Prostate gland (tissue), 2 donors: ENCODE results near the gene SRP14. TPM values are rescaled to one million over a fixed set of nuclear protein-coding genes. Genes with fewer than 3 reads are reported as not detected.

Experiments
- DNase-seq: peaks from one replicate; pipeline ENCODE4 v3.0.0-alpha.2; 2019; ENCODE audit warnings: low spot score
- H3K27ac ChIP-seq, 2 donors: fragments of 200-600 bp; sonication (generic); 2 replicates each; pipeline ENCODE4 v1.5.1; 2017 to 2019
- H3K27me3 ChIP-seq: fragments of 200-600 bp; sonication (generic); replicated peaks from 2 replicates; pipeline ENCODE4 v1.5.1; 2019; ENCODE audit not compliant: insufficient read depth
- H3K36me3 ChIP-seq, 2 donors: fragments of 200-600 bp; sonication (generic); 1 replicate in 1 of 2; 2 replicates in 1 of 2; pipeline versions ENCODE4 v1.5.1 to v1.8.1; 2017 to 2019
- H3K4me1 ChIP-seq: fragments of 200-600 bp; sonication (generic); replicated peaks from 2 replicates; pipeline ENCODE4 v1.5.1; 2019
- H3K4me3 ChIP-seq, 2 donors: fragments of 200-600 bp; sonication (generic); 2 replicates each; pipeline ENCODE4 v1.5.1; 2017 to 2019
- H3K9me3 ChIP-seq: fragments of 200-600 bp; sonication (generic); 2 replicates; pipeline ENCODE4 v1.5.1; 2017
- POLR2A ChIP-seq: fragments of 450-650 bp; IDR thresholded peaks from one replicate; pipeline ENCODE4 v1.6.1; 2016; ENCODE audit warnings: antibody characterized with exemption, mild to moderate bottlenecking
- POLR2AphosphoS5 ChIP-seq: sonication (generic); formaldehyde crosslinking; IDR thresholded peaks from one replicate; pipeline ENCODE4 v1.6.1; 2017; ENCODE audit warnings: antibody characterized with exemption
- WGBS: methylation state at CpG from one replicate; pipeline ENCODE4 v1.1.5; 2018; 5-methylcytosine and 5-hydroxymethylcytosine counted together
- intact Hi-C: fragments of 100-400 bp; cut with DNase I; formaldehyde crosslinking; loops from one replicate; pipeline ENCODE4 v1.14.2; 2022
- total RNA-seq, 2 donors: library from RNA; depleted of rRNA; stranded (reverse); fragments of >200 nt; gene quantifications; one replicate each; pipeline ENCODE4 v1.1.0, GENCODE V29; 2016
- TF ChIP-seq, protein P1 (sequence below), 4 experiments: fragments of 200-600 bp in 2 of 4; fragments of 450-650 bp in 2 of 4; sonication (generic) in 2 of 4; IDR thresholded peaks; 1 replicate in 3 of 4; 2 replicates in 1 of 4; pipeline ENCODE4 v1.5.1; 2016 to 2019; ENCODE audit warnings: antibody characterized with exemption in 4 of 4, mild to moderate bottlenecking in 2 of 4, moderate library complexity in 2 of 4

The SRP14 gene
- total RNA-seq, 2 donors from 2014 or later, result 366 to 428 TPM

DNA sequence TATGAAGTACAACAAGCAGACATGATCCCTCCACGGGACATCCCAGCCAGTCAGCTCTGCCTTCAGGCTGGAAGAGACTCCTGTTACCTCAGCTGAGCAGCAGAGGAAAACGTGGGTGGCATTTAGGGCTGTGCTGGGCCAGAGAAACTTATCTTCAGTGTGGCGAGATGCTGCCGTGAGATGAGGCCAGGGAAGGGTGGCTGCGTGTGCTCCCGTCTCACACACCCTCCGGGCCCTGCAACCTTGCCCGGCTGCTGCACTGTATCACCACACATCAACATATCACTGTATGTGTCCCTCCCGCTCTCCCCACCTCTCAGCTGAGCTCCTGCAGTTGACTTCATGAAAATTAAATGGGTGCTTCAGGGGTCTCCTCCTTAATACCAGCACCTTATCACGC, 46.3 kb upstream of the SRP14 start:
- no peak for DNase-seq
- no peaks in the 10 kb centered on the region for H3K4me1 ChIP-seq
- no peaks in the 10 kb centered on the region for H3K27me3 ChIP-seq
- no peak for TF ChIP-seq POLR2AphosphoS5
- no peak for TF ChIP-seq POLR2A
- TF ChIP-seq, protein P1, sequence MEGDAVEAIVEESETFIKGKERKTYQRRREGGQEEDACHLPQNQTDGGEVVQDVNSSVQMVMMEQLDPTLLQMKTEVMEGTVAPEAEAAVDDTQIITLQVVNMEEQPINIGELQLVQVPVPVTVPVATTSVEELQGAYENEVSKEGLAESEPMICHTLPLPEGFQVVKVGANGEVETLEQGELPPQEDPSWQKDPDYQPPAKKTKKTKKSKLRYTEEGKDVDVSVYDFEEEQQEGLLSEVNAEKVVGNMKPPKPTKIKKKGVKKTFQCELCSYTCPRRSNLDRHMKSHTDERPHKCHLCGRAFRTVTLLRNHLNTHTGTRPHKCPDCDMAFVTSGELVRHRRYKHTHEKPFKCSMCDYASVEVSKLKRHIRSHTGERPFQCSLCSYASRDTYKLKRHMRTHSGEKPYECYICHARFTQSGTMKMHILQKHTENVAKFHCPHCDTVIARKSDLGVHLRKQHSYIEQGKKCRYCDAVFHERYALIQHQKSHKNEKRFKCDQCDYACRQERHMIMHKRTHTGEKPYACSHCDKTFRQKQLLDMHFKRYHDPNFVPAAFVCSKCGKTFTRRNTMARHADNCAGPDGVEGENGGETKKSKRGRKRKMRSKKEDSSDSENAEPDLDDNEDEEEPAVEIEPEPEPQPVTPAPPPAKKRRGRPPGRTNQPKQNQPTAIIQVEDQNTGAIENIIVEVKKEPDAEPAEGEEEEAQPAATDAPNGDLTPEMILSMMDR (IDR thresholded peaks at IDR 0.05), result no peak
- no peaks in the 10 kb centered on the region for H3K36me3 ChIP-seq
- intact Hi-C loops, result no loop called here
- no peak overlapping the region for H3K27ac ChIP-seq
- 56% methylated on average over 10 of the region's 10 CpGs for WGBS
- H3K9me3 ChIP-seq, result no peaks in the 10 kb centered on the region
- H3K4me3 ChIP-seq, result no peak overlapping the region

DNA sequence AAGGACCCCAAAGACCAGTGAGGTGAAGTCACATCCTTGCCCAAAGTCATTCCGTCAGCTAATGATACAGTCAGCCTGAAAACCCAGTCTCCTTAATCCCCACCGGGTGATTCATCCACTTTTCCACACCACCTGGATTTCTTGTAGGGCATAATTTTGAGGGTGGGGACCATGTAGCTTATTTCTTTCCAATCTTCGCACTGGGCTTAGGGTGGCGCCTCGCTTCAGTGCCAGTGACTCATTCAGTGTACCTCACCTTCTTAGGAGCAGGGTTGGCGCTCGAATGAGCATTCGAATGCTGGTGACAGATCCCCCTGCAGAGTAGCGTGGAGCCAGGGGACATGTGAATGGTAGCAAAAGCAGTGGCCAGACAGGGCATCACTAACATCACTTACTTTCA, 45.7 kb upstream of the SRP14 start:
- no peaks in the 10 kb centered on the region for H3K4me1 ChIP-seq
- no peaks in the 10 kb centered on the region for H3K36me3 ChIP-seq
- WGBS, result 93% methylated on average over 9 of the region's 9 CpGs
- H3K4me3 ChIP-seq, result no peak overlapping the region
- H3K9me3 ChIP-seq, result no peaks in the 10 kb centered on the region
- H3K27ac ChIP-seq, result no peak overlapping the region
- DNase-seq, result no peak
- TF ChIP-seq, protein P1 (IDR thresholded peaks at IDR 0.05), result no peak
- no peak for TF ChIP-seq POLR2AphosphoS5
- no peak for TF ChIP-seq POLR2A
- H3K27me3 ChIP-seq, result no peaks in the 10 kb centered on the region
- intact Hi-C loops, result no loop called here

DNA sequence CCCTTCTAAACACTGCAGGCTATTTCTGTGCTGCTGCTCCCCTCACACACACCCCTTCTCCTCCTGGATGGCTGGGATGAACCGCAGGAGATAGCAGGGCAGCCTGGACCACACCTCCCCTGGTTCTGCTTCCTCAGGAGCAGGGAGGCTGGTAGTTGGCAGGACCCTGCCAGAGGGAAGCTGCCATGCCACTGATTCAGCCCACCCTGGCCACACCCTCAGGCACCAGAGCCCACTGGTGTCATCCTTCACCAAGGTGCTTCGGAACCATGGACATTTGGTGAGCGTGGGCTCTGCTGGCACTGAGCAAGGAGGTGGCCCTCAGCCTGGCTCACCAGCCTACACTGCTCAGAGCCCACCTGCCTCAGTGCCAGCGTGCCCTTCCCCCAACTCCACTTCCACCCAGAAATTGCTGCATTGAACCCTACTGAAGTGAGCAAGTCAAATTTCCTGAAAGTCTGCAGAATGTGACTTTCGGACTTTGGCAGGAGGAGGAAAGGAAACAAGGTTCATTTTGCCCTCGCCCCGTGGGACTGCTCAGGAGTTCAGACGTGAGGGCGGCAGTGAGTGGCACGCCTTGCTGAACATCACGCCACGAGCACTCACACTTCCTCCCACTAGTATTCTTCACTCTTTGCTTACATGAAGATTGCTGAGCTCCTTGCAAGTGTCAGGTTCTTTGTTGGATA, 43.4 kb upstream of the SRP14 start:
- WGBS, result 75% methylated on average over 12 of the region's 12 CpGs
- H3K27ac ChIP-seq, result peak overlapping the region; percentile 57 to 66
- peak overlapping the region in 1 of 2 donors; percentile 12 for H3K4me3 ChIP-seq
- no peaks in the 10 kb centered on the region for H3K27me3 ChIP-seq
- H3K4me1 ChIP-seq, result no peaks in the 10 kb centered on the region
- intact Hi-C loops, result no loop called here
- no peaks in the 10 kb centered on the region for H3K36me3 ChIP-seq
- no peak for TF ChIP-seq POLR2A
- TF ChIP-seq POLR2AphosphoS5, result no peak
- TF ChIP-seq, protein P1 (IDR thresholded peaks at IDR 0.05), result no peak
- H3K9me3 ChIP-seq, result no peaks in the 10 kb centered on the region
- no peak for DNase-seq

DNA sequence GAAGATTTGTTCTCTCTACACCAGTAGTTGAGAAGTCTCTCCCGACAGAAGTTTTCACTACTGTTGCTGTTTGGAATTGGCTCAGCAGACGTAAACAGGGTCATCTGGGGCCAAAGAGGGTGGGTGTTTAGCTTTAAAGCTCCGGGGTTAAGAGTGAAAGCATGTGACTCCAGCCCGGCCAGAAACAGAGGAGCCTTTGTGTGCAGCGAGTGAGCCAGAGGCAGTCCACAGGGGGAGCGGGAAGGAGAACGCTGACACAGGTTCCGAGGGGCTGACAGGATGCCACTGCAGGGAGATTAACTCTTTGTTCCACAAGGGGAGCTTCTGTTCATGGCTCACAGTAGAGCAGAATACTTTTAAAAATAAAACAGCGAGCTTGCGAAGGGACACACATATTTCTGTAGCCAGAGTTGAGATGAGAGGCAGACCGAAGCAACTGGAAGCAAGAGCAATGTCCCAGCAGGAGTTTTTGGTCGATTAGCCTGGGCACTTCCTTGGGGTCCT, 42.8 kb upstream of the SRP14 start:
- TF ChIP-seq POLR2A (peak; percentile 25), POLR2AphosphoS5 (peak; percentile 68)
- TF ChIP-seq, protein P1 (IDR thresholded peaks at IDR 0.05), result no peak
- peak; percentile 50 for DNase-seq
- Histone ChIP-seq H3K27ac (peak overlapping the region; percentile 57 to 66), H3K4me1 (no peaks in the 10 kb centered on the region), H3K27me3 (no peaks in the 10 kb centered on the region), H3K36me3 (no peaks in the 10 kb centered on the region), H3K9me3 (no peaks in the 10 kb centered on the region), H3K4me3 (peak overlapping the region; percentile 9 to 12)
- WGBS, result 6% methylated on average over 12 of the region's 12 CpGs
- intact Hi-C loops, result loop anchor here (1.0 kb wide), 1 partner anchor 25 kb away; no protein-coding TSS in a partner anchor

DNA sequence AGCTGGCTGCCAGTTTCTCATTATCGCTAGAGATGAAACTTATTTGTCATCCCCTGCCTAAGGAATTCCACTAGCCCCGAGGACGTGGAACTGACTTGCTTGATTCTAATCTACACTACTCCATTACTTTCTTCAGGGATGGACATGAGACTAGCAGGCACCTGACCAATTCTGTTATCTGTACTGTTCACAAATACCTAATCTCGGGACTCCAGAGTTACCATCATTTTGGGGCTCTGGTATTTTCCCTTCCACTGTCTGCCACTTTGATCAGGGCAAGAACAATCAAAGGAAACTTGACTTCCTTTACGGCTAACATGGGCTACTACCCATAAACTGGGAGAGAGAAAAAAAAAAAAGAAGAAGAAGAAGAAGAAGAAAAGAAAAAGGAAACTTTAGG, 41.9 kb upstream of the SRP14 start:
- Histone ChIP-seq H3K27ac (peak overlapping the region in 1 of 2 donors; percentile 57), H3K27me3 (no peaks in the 10 kb centered on the region), H3K9me3 (no peaks in the 10 kb centered on the region), H3K36me3 (no peaks in the 10 kb centered on the region), H3K4me1 (no peaks in the 10 kb centered on the region), H3K4me3 (no peak overlapping the region)
- intact Hi-C loops, result loop anchor here (1.0 kb wide), 1 partner anchor 25 kb away; no protein-coding TSS in a partner anchor
- DNase-seq, result no peak
- TF ChIP-seq POLR2A, result no peak
- no peak for TF ChIP-seq POLR2AphosphoS5
- TF ChIP-seq, protein P1 (IDR thresholded peaks at IDR 0.05), result no peak
- WGBS, result 47% methylated on average over 5 of the region's 5 CpGs
